Activated CD4-positive, alpha-beta memory T cell treated with anti-CD3 and anti-CD28 coated beads for 36 hours (primary cell): ENCODE results near the gene MAMDC2. TPM values are rescaled to one million over a fixed set of nuclear protein-coding genes. Genes with fewer than 3 reads are reported as not detected.

Experiments
- CTCF ChIA-PET: fragments of 350-600 bp; sonication (Branson Sonifier 250); formaldehyde crosslinking; loops from one replicate; lab custom pipeline; 2021; ENCODE audit warnings: antibody characterized with exemption, inconsistent platforms; lab: Charles Lee
- POLR2A ChIA-PET: fragments of 350-600 bp; sonication (Branson Sonifier 250); formaldehyde crosslinking; loops from one replicate; lab custom pipeline; 2021; ENCODE audit warnings: antibody characterized with exemption; lab: Charles Lee
- DNase-seq: peaks from one replicate; pipeline ENCODE4 v3.0.0-alpha.2; 2020
- H3K27ac Mint-ChIP-seq: one replicate; pipeline ENCODE4 v1.8.0; 2021; ENCODE audit warnings: mixed read lengths
- H3K27me3 Mint-ChIP-seq: one replicate; pipeline ENCODE4 v1.8.0; 2021; ENCODE audit warnings: mixed read lengths
- H3K36me3 Mint-ChIP-seq: one replicate; pipeline ENCODE4 v1.8.0; 2021; ENCODE audit warnings: mixed read lengths
- H3K4me1 Mint-ChIP-seq: one replicate; pipeline ENCODE4 v1.8.0; 2021; ENCODE audit warnings: low read depth, mixed read lengths
- H3K4me3 Mint-ChIP-seq: one replicate; pipeline ENCODE4 v1.8.0; 2021; ENCODE audit warnings: mild to moderate bottlenecking, mixed read lengths
- H3K9me3 Mint-ChIP-seq: one replicate; pipeline ENCODE4 v1.8.0; 2021; ENCODE audit warnings: mixed read lengths
- intact Hi-C: fragments of 100-400 bp; cut with micrococcal nuclease; formaldehyde crosslinking; loops from one replicate; pipeline ENCODE4 v1.15.1; 2023
- total RNA-seq, 2 experiments: library from RNA; stranded (reverse); gene quantifications; one replicate each; pipeline ENCODE4 v1.2.3, GENCODE V29; 2021

MAMDC2 gene
- total RNA-seq, 2 experiments from 2014 or later, result not detected

DNA sequence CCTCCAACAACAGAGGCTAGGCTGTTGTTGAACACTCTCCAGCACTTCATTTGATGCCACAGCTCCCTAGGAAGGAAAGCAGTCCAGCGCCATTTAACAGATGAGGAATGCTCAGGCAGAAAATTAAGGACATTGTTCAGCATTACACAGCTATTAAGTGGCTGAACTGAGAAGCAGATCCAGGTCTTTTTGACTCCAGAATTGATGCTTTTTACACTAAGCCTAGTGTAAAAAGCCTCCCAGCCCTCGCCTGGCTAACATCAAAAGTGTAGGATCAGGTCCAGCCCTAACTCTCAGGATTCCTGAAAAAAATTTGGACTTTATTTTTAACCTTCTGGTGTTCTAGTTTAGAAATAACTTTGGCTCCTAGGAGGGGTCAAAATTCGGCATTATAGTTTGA lies 108.7 kb downstream of the MAMDC2 start:
- intact Hi-C loops, result no loop called here
- Mint-ChIP-seq H3K9me3 (no peaks in the 10 kb centered on the region), H3K27ac (no peak overlapping the region), H3K4me3 (no peak overlapping the region), H3K27me3 (peaks cover 5% of the 10 kb centered on the region), H3K36me3 (no peaks in the 10 kb centered on the region), H3K4me1 (no peaks in the 10 kb centered on the region)
- CTCF ChIA-PET, result interaction anchor here (1.1 to 1.3 kb wide), 2 partner anchors 9 to 41 kb away, joined by 3 read pairs; no protein-coding TSS in a partner anchor
- DNase-seq, result no peak
- POLR2A ChIA-PET, result no interaction called here

DNA sequence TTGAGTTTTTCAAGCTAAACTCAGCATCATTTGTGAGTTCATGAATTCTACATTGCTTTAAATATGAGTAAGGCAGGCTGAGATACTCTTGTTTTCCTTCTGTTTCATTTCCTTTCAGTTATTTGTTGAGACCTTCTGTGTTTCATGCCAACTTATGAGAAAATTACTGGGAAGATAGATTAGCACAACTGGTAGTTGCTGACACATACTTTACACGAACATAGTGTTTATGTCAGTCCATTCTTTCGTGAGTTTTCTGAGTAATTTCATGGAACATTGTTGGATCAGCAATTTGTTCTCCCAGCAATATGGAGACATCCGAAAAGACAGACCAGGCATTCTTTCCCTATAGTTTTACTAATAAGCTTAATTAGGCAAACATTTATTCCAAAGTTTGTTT lies 113.1 kb downstream of the MAMDC2 start:
- no peaks in the 10 kb centered on the region for H3K4me1 Mint-ChIP-seq
- intact Hi-C loops, result no loop called here
- no peaks in the 10 kb centered on the region for H3K36me3 Mint-ChIP-seq
- H3K27ac Mint-ChIP-seq, result no peak overlapping the region
- no peak for DNase-seq
- CTCF ChIA-PET, result interaction anchor here (1.1 kb wide), 1 partner anchor 46 kb away, joined by 4 read pairs; no protein-coding TSS in a partner anchor
- no peak overlapping the region for H3K4me3 Mint-ChIP-seq
- H3K27me3 Mint-ChIP-seq, result peaks cover 5% of the 10 kb centered on the region
- no peaks in the 10 kb centered on the region for H3K9me3 Mint-ChIP-seq
- POLR2A ChIA-PET, result no interaction called here

DNA sequence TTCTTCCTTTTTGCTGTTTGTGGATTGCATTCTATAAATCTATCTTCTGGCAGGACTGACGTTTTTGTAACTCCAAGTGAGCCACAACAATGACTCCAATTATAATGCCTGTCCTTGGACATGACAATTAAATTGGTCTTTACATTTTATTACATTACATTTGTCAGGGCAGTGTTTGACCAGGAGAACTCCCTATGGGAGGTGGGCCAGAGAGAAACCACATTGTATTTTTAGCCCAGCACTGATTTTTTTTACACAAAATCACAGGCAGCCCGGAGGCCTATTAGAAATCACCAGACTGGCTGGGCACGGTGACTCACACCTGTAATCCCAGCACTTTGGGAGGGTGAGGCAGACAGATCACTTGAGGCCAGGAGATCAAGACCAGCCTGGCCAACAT lies 116.0 kb downstream of the MAMDC2 start:
- Mint-ChIP-seq H3K4me1 (no peaks in the 10 kb centered on the region), H3K9me3 (no peaks in the 10 kb centered on the region), H3K27ac (no peak overlapping the region), H3K27me3 (peaks cover 5% of the 10 kb centered on the region), H3K4me3 (no peak overlapping the region), H3K36me3 (no peaks in the 10 kb centered on the region)
- intact Hi-C loops, result no loop called here
- ChIA-PET CTCF (interaction anchor here (1.5 kb wide), 1 partner anchor 48 kb away, joined by 4 read pairs; no protein-coding TSS in a partner anchor), POLR2A (no interaction called here)
- no peak for DNase-seq

DNA sequence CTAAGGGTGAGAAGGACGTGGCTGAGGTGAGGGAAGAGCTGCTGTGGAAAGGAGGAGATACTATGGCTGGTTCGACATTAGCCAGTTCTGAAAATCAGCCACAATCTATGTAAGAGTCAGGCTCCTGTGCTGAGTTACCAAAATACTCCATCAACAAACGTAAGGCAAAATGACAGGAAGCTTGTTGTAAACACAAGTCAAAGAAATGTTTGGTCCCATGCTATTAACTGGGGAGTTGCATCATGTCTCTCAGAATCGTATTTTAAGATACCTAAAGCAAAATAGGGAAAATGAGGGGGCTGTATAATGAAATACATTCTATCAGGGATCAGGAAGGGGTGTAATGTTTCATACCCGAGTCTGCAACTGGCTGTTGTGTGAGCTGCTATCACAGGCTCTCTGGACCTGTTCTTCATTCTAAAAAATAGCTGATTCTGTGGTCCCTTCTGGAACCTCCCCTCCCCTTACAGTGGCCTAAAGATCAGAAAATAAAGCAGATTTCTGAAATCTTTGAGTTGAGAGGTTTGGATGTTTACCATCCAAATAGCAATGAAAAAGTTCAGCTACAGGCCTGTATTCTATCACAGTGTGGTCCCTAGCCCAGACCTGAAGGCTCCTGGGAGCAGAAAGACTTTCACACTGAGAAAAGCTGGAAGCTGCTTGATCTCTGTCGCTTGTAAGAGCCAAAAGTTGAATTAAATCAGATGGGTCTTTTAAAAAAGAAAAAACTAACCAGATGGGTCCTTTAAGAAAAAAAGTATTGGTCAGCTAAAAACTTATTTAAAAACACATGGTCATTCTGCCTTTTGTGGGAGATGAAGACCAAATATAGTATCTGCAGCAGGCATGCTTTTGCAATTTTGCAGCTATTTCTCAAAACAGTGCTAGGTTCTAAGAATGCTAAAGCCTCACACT lies 117.3 kb downstream of the MAMDC2 start:
- no peaks in the 10 kb centered on the region for H3K4me1 Mint-ChIP-seq
- ChIA-PET CTCF (interaction anchor here (1.3 to 1.5 kb wide), 2 partner anchors 9 to 50 kb away, joined by 3 to 4 read pairs; no protein-coding TSS in a partner anchor), POLR2A (no interaction called here)
- no peak overlapping the region for H3K27ac Mint-ChIP-seq
- intact Hi-C loops, result no loop called here
- H3K36me3 Mint-ChIP-seq, result no peaks in the 10 kb centered on the region
- H3K9me3 Mint-ChIP-seq, result no peaks in the 10 kb centered on the region
- no peaks in the 10 kb centered on the region for H3K27me3 Mint-ChIP-seq
- H3K4me3 Mint-ChIP-seq, result no peak overlapping the region
- no peak for DNase-seq

GRCh38 chr9:70165006-70165602 lies 121.5 kb downstream of the MAMDC2 start:
- no peak overlapping the region for H3K27ac Mint-ChIP-seq
- no peak for DNase-seq
- ChIA-PET CTCF (no interaction called here), POLR2A (no interaction called here)
- H3K4me3 Mint-ChIP-seq, result no peak overlapping the region
- H3K36me3 Mint-ChIP-seq, result no peaks in the 10 kb centered on the region
- no peaks in the 10 kb centered on the region for H3K27me3 Mint-ChIP-seq
- no peaks in the 10 kb centered on the region for H3K9me3 Mint-ChIP-seq
- H3K4me1 Mint-ChIP-seq, result no peaks in the 10 kb centered on the region
- intact Hi-C loops, result no loop called here

DNA sequence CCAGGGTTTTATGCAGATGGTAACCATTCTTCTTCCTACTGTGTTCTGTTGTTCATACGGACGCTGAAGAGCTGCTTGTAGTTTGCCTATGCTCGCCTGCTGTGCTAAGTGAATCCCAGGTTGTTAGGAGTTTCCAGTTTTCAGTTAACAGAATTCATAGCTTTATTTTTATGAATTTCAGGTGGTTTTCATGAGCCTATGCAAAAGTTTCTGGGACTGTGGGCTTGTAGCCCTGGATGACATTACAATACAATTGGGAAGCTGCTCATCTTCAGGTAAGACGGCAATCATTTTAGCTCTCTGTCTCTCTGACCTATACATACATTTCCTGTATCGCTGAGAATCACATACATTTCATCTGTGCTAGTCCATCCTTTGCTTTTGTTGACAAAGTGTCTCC lies 124.9 kb downstream of the MAMDC2 start:
- ChIA-PET POLR2A (no interaction called here), CTCF (no interaction called here)
- H3K4me1 Mint-ChIP-seq, result no peaks in the 10 kb centered on the region
- H3K27ac Mint-ChIP-seq, result no peak overlapping the region
- DNase-seq, result no peak
- no peak overlapping the region for H3K4me3 Mint-ChIP-seq
- no peaks in the 10 kb centered on the region for H3K9me3 Mint-ChIP-seq
- no peaks in the 10 kb centered on the region for H3K27me3 Mint-ChIP-seq
- intact Hi-C loops, result no loop called here
- H3K36me3 Mint-ChIP-seq, result no peaks in the 10 kb centered on the region

GRCh38 chr9:70169222-70169621 lies 125.6 kb downstream of the MAMDC2 start:
- intact Hi-C loops, result no loop called here
- H3K4me3 Mint-ChIP-seq, result no peak overlapping the region
- DNase-seq, result no peak
- no peaks in the 10 kb centered on the region for H3K36me3 Mint-ChIP-seq
- H3K27me3 Mint-ChIP-seq, result no peaks in the 10 kb centered on the region
- H3K27ac Mint-ChIP-seq, result no peak overlapping the region
- POLR2A ChIA-PET, result no interaction called here
- CTCF ChIA-PET, result no interaction called here
- H3K9me3 Mint-ChIP-seq, result no peaks in the 10 kb centered on the region
- no peaks in the 10 kb centered on the region for H3K4me1 Mint-ChIP-seq

DNA sequence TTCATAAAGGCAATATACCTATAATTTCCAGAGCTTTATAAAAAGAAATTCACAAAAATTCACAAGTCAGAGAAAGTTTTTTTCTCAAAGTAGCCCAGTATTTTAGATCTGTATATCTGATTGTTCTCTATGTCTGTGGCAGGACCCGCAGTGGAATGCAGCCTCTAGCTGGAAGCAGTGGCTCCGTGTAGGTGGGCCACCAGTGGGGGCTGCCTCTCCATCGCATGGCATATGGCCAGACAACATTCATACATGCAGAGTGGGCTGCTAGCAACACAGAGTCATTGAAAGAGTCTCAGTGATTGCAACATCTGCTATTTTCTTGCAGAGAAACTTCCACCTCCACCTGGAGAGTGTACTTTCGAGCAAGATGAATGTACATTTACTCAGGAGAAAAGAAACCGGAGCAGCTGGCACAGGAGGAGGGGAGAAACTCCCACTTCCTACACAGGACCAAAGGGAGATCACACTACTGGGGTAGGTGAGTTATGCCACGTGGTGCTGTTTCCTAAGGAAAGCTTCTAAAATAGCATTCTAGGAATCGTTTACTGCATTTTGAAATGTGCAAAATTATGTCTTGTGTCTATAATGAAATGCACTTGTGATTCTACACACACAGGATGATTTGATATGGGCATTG lies 126.6 kb downstream of the MAMDC2 start:
- no peaks in the 10 kb centered on the region for H3K27me3 Mint-ChIP-seq
- ChIA-PET CTCF (interaction anchor here (1.4 kb wide), 1 partner anchor 26 kb away, joined by 3 read pairs; no protein-coding TSS in a partner anchor), POLR2A (no interaction called here)
- H3K36me3 Mint-ChIP-seq, result no peaks in the 10 kb centered on the region
- DNase-seq, result no peak
- H3K4me3 Mint-ChIP-seq, result no peak overlapping the region
- no peaks in the 10 kb centered on the region for H3K9me3 Mint-ChIP-seq
- intact Hi-C loops, result loop anchor here (5.0 kb wide), 1 partner anchor 52 kb away; no protein-coding TSS in a partner anchor
- no peak overlapping the region for H3K27ac Mint-ChIP-seq
- H3K4me1 Mint-ChIP-seq, result no peaks in the 10 kb centered on the region

GRCh38 chr9:70172532-70172931 lies 128.9 kb downstream of the MAMDC2 start:
- ChIA-PET POLR2A (no interaction called here), CTCF (no interaction called here)
- H3K36me3 Mint-ChIP-seq, result no peaks in the 10 kb centered on the region
- no peaks in the 10 kb centered on the region for H3K27me3 Mint-ChIP-seq
- no peak for DNase-seq
- no peaks in the 10 kb centered on the region for H3K9me3 Mint-ChIP-seq
- H3K4me3 Mint-ChIP-seq, result no peak overlapping the region
- H3K4me1 Mint-ChIP-seq, result no peaks in the 10 kb centered on the region
- H3K27ac Mint-ChIP-seq, result no peak overlapping the region
- intact Hi-C loops, result loop anchor here (5.0 kb wide), 1 partner anchor 50 kb away; no protein-coding TSS in a partner anchor

- ChIA-PET CTCF (no interaction called here), POLR2A (no interaction called here)
- Mint-ChIP-seq H3K4me1 (no peaks in the 10 kb centered on the region), H3K27me3 (no peaks in the 10 kb centered on the region), H3K4me3 (no peak overlapping the region), H3K27ac (no peak overlapping the region), H3K9me3 (peaks cover 18% of the 10 kb centered on the region), H3K36me3 (no peaks in the 10 kb centered on the region)
- intact Hi-C loops, result no loop called here
- no peak for DNase-seq
These were observed 133.5 kb downstream of the MAMDC2 start for GRCh38 chr9:70177121-70177520.

GRCh38 chr9:70192707-70193106 lies 149.1 kb downstream of the MAMDC2 start:
- Mint-ChIP-seq H3K27ac (no peak overlapping the region), H3K27me3 (peaks cover 4% of the 10 kb centered on the region), H3K9me3 (peaks cover 19% of the 10 kb centered on the region), H3K36me3 (peaks cover 4% of the 10 kb centered on the region), H3K4me3 (no peak overlapping the region), H3K4me1 (no peaks in the 10 kb centered on the region)
- POLR2A ChIA-PET, result no interaction called here
- intact Hi-C loops, result no loop called here
- CTCF ChIA-PET, result no interaction called here
- DNase-seq, result no peak

DNA sequence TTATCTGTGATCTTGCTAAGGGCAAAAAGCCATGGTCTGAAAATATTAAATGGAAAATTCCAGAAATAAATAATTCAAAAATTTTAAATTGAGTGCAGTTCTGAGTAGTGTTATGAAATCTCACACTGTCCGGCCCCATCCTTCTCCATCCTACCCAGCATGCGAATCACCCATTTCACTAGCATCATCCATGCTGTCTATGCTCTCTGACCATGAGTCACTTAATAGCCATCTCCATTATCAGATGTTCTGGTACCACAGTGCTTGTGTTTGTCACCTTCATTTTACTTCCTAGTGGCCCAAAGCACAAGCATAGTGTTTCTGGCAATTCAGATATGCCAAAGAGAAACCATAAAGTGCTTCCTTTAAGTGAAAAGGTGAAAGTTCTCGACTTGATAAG lies 151.8 kb downstream of the MAMDC2 start:
- CTCF ChIA-PET, result no interaction called here
- peaks cover 4% of the 10 kb centered on the region for H3K27me3 Mint-ChIP-seq
- H3K27ac Mint-ChIP-seq, result no peak overlapping the region
- intact Hi-C loops, result no loop called here
- POLR2A ChIA-PET, result no interaction called here
- H3K9me3 Mint-ChIP-seq, result peaks cover 17% of the 10 kb centered on the region
- no peak overlapping the region for H3K4me3 Mint-ChIP-seq
- no peak for DNase-seq
- H3K4me1 Mint-ChIP-seq, result no peaks in the 10 kb centered on the region
- H3K36me3 Mint-ChIP-seq, result peaks cover 4% of the 10 kb centered on the region
